ENCODE results near the gene LGR6. TPM values are rescaled to one million over a fixed set of nuclear protein-coding genes. Genes with fewer than 3 reads are reported as not detected.

Gene LGR6
- total RNA-seq, 4 donors from 2014 or later = under 0.01 to 1.2 (median 0.78) TPM; not detected in 1

GRCh38 chr1:202241376-202242079, 47.9 kb downstream of the LGR6 start:
- no peak overlapping the region for H3K4me3 ChIP-seq
- no peaks in the 10 kb centered on the region for H3K36me3 ChIP-seq
- H3K9me3 ChIP-seq = no peaks in the 10 kb centered on the region
- H3K27ac ChIP-seq (replicated peaks in 1 of 4) = no peak overlapping the region
- no peak for TF ChIP-seq POLR2A (IDR thresholded peaks at IDR 0.05; ENCODE audit: low read depth)
- no peak for TF ChIP-seq POLR2AphosphoS5 (IDR thresholded peaks at IDR 0.05)
- TF ChIP-seq EP300 (IDR thresholded peaks at IDR 0.05) = no peak
- no peak for TF ChIP-seq CTCF (IDR thresholded peaks at IDR 0.05)
- no peak for DNase-seq (ENCODE audit: extremely low spot score)
- 63% methylated on average over 6 of the region's 6 CpGs for WGBS
- intact Hi-C loops (cut with DNase I) = no loop called here
- peaks cover 0 to 23% (median 0%) of the 10 kb centered on the region in 4 donors for H3K27me3 ChIP-seq
- no peaks in the 10 kb centered on the region for H3K4me1 ChIP-seq

GRCh38 chr1:202242080-202242419, 48.5 kb downstream of the LGR6 start:
- no peaks in the 10 kb centered on the region for H3K9me3 ChIP-seq
- no peak for TF ChIP-seq POLR2AphosphoS5 (IDR thresholded peaks at IDR 0.05)
- no peak for TF ChIP-seq POLR2A (IDR thresholded peaks at IDR 0.05; ENCODE audit: low read depth)
- TF ChIP-seq CTCF (IDR thresholded peaks at IDR 0.05) = no peak
- TF ChIP-seq EP300 (IDR thresholded peaks at IDR 0.05) = no peak
- H3K4me3 ChIP-seq = no peak overlapping the region
- peaks cover 0 to 18% (median 0%) of the 10 kb centered on the region in 4 donors for H3K27me3 ChIP-seq
- intact Hi-C loops (cut with DNase I) = no loop called here
- H3K27ac ChIP-seq (replicated peaks in 1 of 4) = no peak overlapping the region
- no peak for DNase-seq (ENCODE audit: extremely low spot score)
- H3K36me3 ChIP-seq = no peaks in the 10 kb centered on the region
- no peaks in the 10 kb centered on the region for H3K4me1 ChIP-seq
- WGBS = 59% methylated on average over 2 of the region's 2 CpGs

- Histone ChIP-seq H3K36me3 (no peaks in the 10 kb centered on the region), H3K27me3 (peaks cover 0 to 8% (median 0%) of the 10 kb centered on the region in 4 donors), H3K4me3 (no peak overlapping the region), H3K4me1 (no peaks in the 10 kb centered on the region), H3K27ac (replicated peaks in 1 of 4) (no peak overlapping the region), H3K9me3 (no peaks in the 10 kb centered on the region)
- WGBS = 100% methylated on average over 1 of the region's 3 CpGs
- no peak for DNase-seq (ENCODE audit: extremely low spot score)
- no peak for TF ChIP-seq CTCF (IDR thresholded peaks at IDR 0.05)
- no peak for TF ChIP-seq EP300 (IDR thresholded peaks at IDR 0.05)
- no peak for TF ChIP-seq POLR2AphosphoS5 (IDR thresholded peaks at IDR 0.05)
- no peak for TF ChIP-seq POLR2A (IDR thresholded peaks at IDR 0.05; ENCODE audit: low read depth)
- intact Hi-C loops (cut with DNase I) = no loop called here
These were observed 49.4 kb downstream of the LGR6 start for GRCh38 chr1:202243006-202243405.

GRCh38 chr1:202244841-202245261, 51.3 kb downstream of the LGR6 start:
- H3K4me1 ChIP-seq = no peaks in the 10 kb centered on the region
- H3K27me3 ChIP-seq = no peaks in the 10 kb centered on the region
- no peak for DNase-seq (ENCODE audit: extremely low spot score)
- H3K36me3 ChIP-seq = no peaks in the 10 kb centered on the region
- H3K9me3 ChIP-seq = no peaks in the 10 kb centered on the region
- intact Hi-C loops (cut with DNase I) = no loop called here
- no peak overlapping the region for H3K27ac ChIP-seq (replicated peaks in 1 of 4)
- H3K4me3 ChIP-seq = no peak overlapping the region
- TF ChIP-seq POLR2AphosphoS5 (IDR thresholded peaks at IDR 0.05) = no peak
- TF ChIP-seq POLR2A (IDR thresholded peaks at IDR 0.05; ENCODE audit: low read depth) = no peak
- no peak for TF ChIP-seq EP300 (IDR thresholded peaks at IDR 0.05)
- TF ChIP-seq CTCF (IDR thresholded peaks at IDR 0.05) = no peak
- 94% methylated on average over 5 of the region's 9 CpGs for WGBS

- DNase-seq (ENCODE audit: extremely low spot score) = no peak
- Histone ChIP-seq H3K4me1 (no peaks in the 10 kb centered on the region), H3K27me3 (no peaks in the 10 kb centered on the region), H3K36me3 (no peaks in the 10 kb centered on the region), H3K4me3 (no peak overlapping the region), H3K27ac (replicated peaks in 1 of 4) (no peak overlapping the region), H3K9me3 (no peaks in the 10 kb centered on the region)
- 90% methylated on average over 5 of the region's 8 CpGs for WGBS
- intact Hi-C loops (cut with DNase I) = no loop called here
- TF ChIP-seq CTCF (IDR thresholded peaks at IDR 0.05) (no peak), POLR2A (IDR thresholded peaks at IDR 0.05; ENCODE audit: low read depth) (no peak), EP300 (IDR thresholded peaks at IDR 0.05) (no peak)
These were observed 51.8 kb downstream of the LGR6 start for GRCh38 chr1:202245391-202245790.

Measured in esophagus muscularis mucosa (tissue), 4 donors.